NCI-H524 (cell line): Measurements from ENCODE around the gene GRIK4.
A peak's percentile ranks its signal among the peaks of the same experiment; 100 is the strongest.

Source experiments
- DNase-seq, 2 experiments: peaks; one replicate each; lab custom pipeline; 2025; lab: John Stamatoyannopoulos, UW

GRIK4 gene

GRCh38 chr11:120707663-120708062, 196.1 kb downstream of the GRIK4 start:
- DNase-seq, result no peak

GRCh38 chr11:120708511-120709183, 197.1 kb downstream of the GRIK4 start:
- DNase-seq, result no peak

- no peak for DNase-seq
Measured at GRCh38 chr11:120709808-120710207, 198.3 kb downstream of the GRIK4 start.

- DNase-seq, result no peak
Measured at GRCh38 chr11:120710354-120711131, 199.0 kb downstream of the GRIK4 start.

GRCh38 chr11:120712014-120712413, 200.5 kb downstream of the GRIK4 start:
- no peak for DNase-seq

GRCh38 chr11:120712881-120713280, 201.3 kb downstream of the GRIK4 start:
- DNase-seq, result no peak

- no peak for DNase-seq
Measured at GRCh38 chr11:120713296-120713695, 201.7 kb downstream of the GRIK4 start.

GRCh38 chr11:120714438-120714837, 202.9 kb downstream of the GRIK4 start:
- no peak for DNase-seq

GRCh38 chr11:120715239-120715638, 203.7 kb downstream of the GRIK4 start:
- DNase-seq, result no peak

GRCh38 chr11:120717042-120717441, 205.5 kb downstream of the GRIK4 start:
- no peak for DNase-seq

GRCh38 chr11:120717623-120718022, 206.1 kb downstream of the GRIK4 start:
- no peak for DNase-seq

- DNase-seq, result no peak
Measured at GRCh38 chr11:120718171-120718570, 206.6 kb downstream of the GRIK4 start.

- no peak for DNase-seq
Measured at GRCh38 chr11:120719348-120719747, 207.8 kb downstream of the GRIK4 start.

GRCh38 chr11:120720760-120721159, 209.2 kb downstream of the GRIK4 start:
- no peak for DNase-seq

- no peak for DNase-seq
Measured at GRCh38 chr11:120722524-120722923, 211.0 kb downstream of the GRIK4 start.

- DNase-seq, result no peak
Measured at GRCh38 chr11:120723751-120724150, 212.2 kb downstream of the GRIK4 start.

- DNase-seq, result no peak
Measured at GRCh38 chr11:120727752-120728151, 216.2 kb downstream of the GRIK4 start.

GRCh38 chr11:120735035-120735434, 223.5 kb downstream of the GRIK4 start:
- no peak for DNase-seq

GRCh38 chr11:120738516-120739046, 227.0 kb downstream of the GRIK4 start:
- DNase-seq, result peak in 1 of 2 experiments; percentile 4

GRCh38 chr11:120739780-120740179, 228.2 kb downstream of the GRIK4 start:
- DNase-seq, result no peak

GRCh38 chr11:120740380-120740779, 228.8 kb downstream of the GRIK4 start:
- DNase-seq, result no peak

GRCh38 chr11:120744016-120744994, 232.8 kb downstream of the GRIK4 start:
- DNase-seq, result no peak
